ENCODE results near the gene GRID2. TPM values are rescaled to one million over a fixed set of nuclear protein-coding genes. Genes with fewer than 3 reads are reported as not detected.

The GRID2 gene
- total RNA-seq, 2 donors from 2014 or later, result 27.3 to 40.4 TPM

GRCh38 chr4:93042746-93043145 lies 739.0 kb downstream of the GRID2 start:
- H3K36me3 Mint-ChIP-seq (ENCODE audit: low read depth), result peaks cover 8% of the 10 kb centered on the region
- no peak for DNase-seq
- Histone ChIP-seq H3K27me3 (ENCODE audit: control insufficient read depth, insufficient read depth, low read length, poor library complexity, severe bottlenecking) (no peaks in the 10 kb centered on the region), H3K9me3 (ENCODE audit: control insufficient read depth, low read length) (no peaks in the 10 kb centered on the region), H3K9ac (ENCODE audit: extremely low read depth, low read length, poor library complexity, severe bottlenecking) (no peak overlapping the region), H3K36me3 (ENCODE audit: control insufficient read depth, insufficient read depth, low read length) (no peaks in the 10 kb centered on the region), H3K27ac (ENCODE audit: low read depth, low read length) (no peak overlapping the region), H3K4me3 (ENCODE audit: low read length) (no peak overlapping the region), H3K4me1 (ENCODE audit: control insufficient read depth, insufficient read depth, low read length) (peaks cover 3% of the 10 kb centered on the region)
- H3K9me3 Mint-ChIP-seq, result peaks cover 11% of the 10 kb centered on the region
- no peak overlapping the region for H3K27ac Mint-ChIP-seq
- H3K4me1 Mint-ChIP-seq, result peaks cover 1% of the 10 kb centered on the region
- no peaks in the 10 kb centered on the region for H3K27me3 Mint-ChIP-seq (ENCODE audit: insufficient read depth)
- H3K4me3 Mint-ChIP-seq, result no peak overlapping the region
- no peak for TF ChIP-seq CTCF (conservative IDR thresholded peaks at IDR 0.05)

GRCh38 chr4:93053140-93053539 lies 749.4 kb downstream of the GRID2 start:
- Mint-ChIP-seq H3K9me3 (no peaks in the 10 kb centered on the region), H3K36me3 (ENCODE audit: low read depth) (no peaks in the 10 kb centered on the region), H3K4me3 (no peak overlapping the region), H3K4me1 (peaks cover 21% of the 10 kb centered on the region), H3K27me3 (ENCODE audit: insufficient read depth) (no peaks in the 10 kb centered on the region), H3K27ac (no peak overlapping the region)
- no peaks in the 10 kb centered on the region for H3K36me3 ChIP-seq (ENCODE audit: control insufficient read depth, insufficient read depth, low read length)
- H3K27me3 ChIP-seq (ENCODE audit: control insufficient read depth, insufficient read depth, low read length, poor library complexity, severe bottlenecking), result no peaks in the 10 kb centered on the region
- WGBS, 2 experiments (ENCODE audit: insufficient coverage in 1 of 2, insufficient read length in 1 of 2), result 92 to 100% methylated on average over 3 to 6 of the region's 6 CpGs
- peaks cover 5% of the 10 kb centered on the region for H3K4me1 ChIP-seq (ENCODE audit: control insufficient read depth, insufficient read depth, low read length)
- no peaks in the 10 kb centered on the region for H3K9me3 ChIP-seq (ENCODE audit: control insufficient read depth, low read length)
- DNase-seq, result no peak
- no peak overlapping the region for H3K4me3 ChIP-seq (ENCODE audit: low read length)
- no peak for TF ChIP-seq CTCF (conservative IDR thresholded peaks at IDR 0.05)
- H3K27ac ChIP-seq (ENCODE audit: low read depth, low read length), result no peak overlapping the region
- no peak overlapping the region for H3K9ac ChIP-seq (ENCODE audit: extremely low read depth, low read length, poor library complexity, severe bottlenecking)

GRCh38 chr4:93061826-93062225 lies 758.1 kb downstream of the GRID2 start:
- H3K9me3 ChIP-seq (ENCODE audit: control insufficient read depth, low read length), result no peaks in the 10 kb centered on the region
- no peak overlapping the region for H3K4me3 ChIP-seq (ENCODE audit: low read length)
- H3K4me3 Mint-ChIP-seq, result no peak overlapping the region
- no peaks in the 10 kb centered on the region for H3K9me3 Mint-ChIP-seq
- H3K4me1 ChIP-seq (ENCODE audit: control insufficient read depth, insufficient read depth, low read length), result no peaks in the 10 kb centered on the region
- no peaks in the 10 kb centered on the region for H3K36me3 Mint-ChIP-seq (ENCODE audit: low read depth)
- WGBS, 2 experiments (ENCODE audit: insufficient coverage in 1 of 2, insufficient read length in 1 of 2), result 92 to 93% methylated on average over 2 of the region's 2 CpGs
- H3K27me3 ChIP-seq (ENCODE audit: control insufficient read depth, insufficient read depth, low read length, poor library complexity, severe bottlenecking), result no peaks in the 10 kb centered on the region
- no peak for DNase-seq
- H3K27ac ChIP-seq (ENCODE audit: low read depth, low read length), result no peak overlapping the region
- H3K4me1 Mint-ChIP-seq, result peaks cover 2% of the 10 kb centered on the region
- H3K27ac Mint-ChIP-seq, result no peak overlapping the region
- no peak overlapping the region for H3K9ac ChIP-seq (ENCODE audit: extremely low read depth, low read length, poor library complexity, severe bottlenecking)
- H3K27me3 Mint-ChIP-seq (ENCODE audit: insufficient read depth), result no peaks in the 10 kb centered on the region
- H3K36me3 ChIP-seq (ENCODE audit: control insufficient read depth, insufficient read depth, low read length), result no peaks in the 10 kb centered on the region
- TF ChIP-seq CTCF (conservative IDR thresholded peaks at IDR 0.05), result no peak
